Uterus (tissue), 4 donors: Measurements from ENCODE around the gene TNFRSF6B. TPM values are rescaled to one million over a fixed set of nuclear protein-coding genes. Genes with fewer than 3 reads are reported as not detected.

ENCODE experiments used
- DNase-seq, 2 donors: peaks; one replicate each; pipeline ENCODE4 v3.0.0-alpha.2; 2019 to 2020
- H3K27ac ChIP-seq, 2 donors: fragments of 200-600 bp; sonication (generic); 1 replicate in 1 of 2; 2 replicates in 1 of 2; pipeline ENCODE4 v1.5.1; 2016 to 2018
- H3K27me3 ChIP-seq, 2 donors: fragments of 200-600 bp; sonication (generic); one replicate each; pipeline ENCODE4 v1.5.1; 2018 to 2019; ENCODE audit warnings: control low read depth in 1 of 2
- H3K36me3 ChIP-seq, 2 donors: fragments of 200-600 bp; sonication (generic); one replicate each; pipeline ENCODE4 v1.5.1; 2019; ENCODE audit warnings: control low read depth in 1 of 2
- H3K4me1 ChIP-seq, 2 donors: fragments of 200-600 bp; sonication (generic); one replicate each; pipeline ENCODE4 v1.5.1; 2018 to 2019; ENCODE audit warnings: control low read depth in 1 of 2
- H3K4me3 ChIP-seq, 2 donors: fragments of 200-600 bp; sonication (generic); 1 replicate in 1 of 2; 2 replicates in 1 of 2; pipeline ENCODE4 v1.5.1; 2018 to 2019; ENCODE audit warnings: mild to moderate bottlenecking in 1 of 2
- H3K9me3 ChIP-seq, 2 donors: fragments of 200-600 bp; sonication (generic); one replicate each; pipeline ENCODE4 v1.5.1; 2019; ENCODE audit warnings: control low read depth in 1 of 2
- CTCF ChIP-seq, 4 experiments: fragments of 200-600 bp in 2 of 4; fragments of 450-650 bp in 2 of 4; sonication (generic) in 2 of 4; IDR thresholded peaks; one replicate each; pipeline ENCODE4 v1.5.1; 2016 to 2019; ENCODE audit warnings: antibody characterized with exemption in 4 of 4, mild to moderate bottlenecking in 2 of 4, moderate library complexity in 1 of 4
- POLR2A ChIP-seq, 2 donors: fragments of 450-650 bp; IDR thresholded peaks; one replicate each; pipeline ENCODE4 v1.6.1; 2016; ENCODE audit warnings: antibody characterized with exemption in 2 of 2, mild to moderate bottlenecking in 1 of 2, moderate library complexity in 1 of 2
- intact Hi-C: fragments of 100-400 bp; cut with DNase I; formaldehyde crosslinking; loops from one replicate; pipeline ENCODE4 v1.15.1; 2023; ENCODE audit warnings: low total_unique reads
- small RNA-seq: library from RNA; depleted of rRNA; stranded (forward); fragments of <200 nt; gene quantifications from one replicate; pipeline ENCODE3, GENCODE V24; 2016
- total RNA-seq, 4 donors: library from RNA; depleted of rRNA in 3 of 4; stranded (reverse); fragments of >200 nt in 3 of 4; gene quantifications; one replicate each; pipeline versions ENCODE4 v1.1.0 to v1.2.4, GENCODE V29; 2014 to 2023
- donor health status: DM: yes; HTN: yes; CAD: no.

TNFRSF6B gene
- total RNA-seq, 4 donors from 2014 or later = 0.83 to 4.1 TPM; not detected in 2

GRCh38 chr20:63744574-63745423 lies 48.3 kb downstream of the TNFRSF6B start:
- intact Hi-C loops = no loop called here
- no peak for DNase-seq
- Histone ChIP-seq H3K27ac (no peak overlapping the region), H3K4me1 (peaks cover 0 to 16% of the 10 kb centered on the region in 2 donors), H3K36me3 (no peaks in the 10 kb centered on the region), H3K4me3 (no peak overlapping the region), H3K27me3 (no peaks in the 10 kb centered on the region), H3K9me3 (no peaks in the 10 kb centered on the region)
- no peak for TF ChIP-seq POLR2A (IDR thresholded peaks at IDR 0.05)

- TF ChIP-seq CTCF (IDR thresholded peaks at IDR 0.05) = no peak
- TF ChIP-seq POLR2A (IDR thresholded peaks at IDR 0.05) = no peak
- Histone ChIP-seq H3K27ac (no peak overlapping the region), H3K9me3 (no peaks in the 10 kb centered on the region), H3K4me3 (no peak overlapping the region), H3K4me1 (peaks cover 0 to 16% of the 10 kb centered on the region in 2 donors), H3K36me3 (no peaks in the 10 kb centered on the region), H3K27me3 (no peaks in the 10 kb centered on the region)
- DNase-seq = no peak
- intact Hi-C loops = no loop called here
Observed at GRCh38 chr20:63745424-63745805, 49.0 kb downstream of the TNFRSF6B start.

GRCh38 chr20:63745961-63746731 lies 49.7 kb downstream of the TNFRSF6B start:
- no peaks in the 10 kb centered on the region for H3K9me3 ChIP-seq
- no peak for TF ChIP-seq POLR2A (IDR thresholded peaks at IDR 0.05)
- TF ChIP-seq CTCF (IDR thresholded peaks at IDR 0.05) = no peak
- peaks cover 0 to 13% of the 10 kb centered on the region in 2 donors for H3K4me1 ChIP-seq
- no peak for DNase-seq
- H3K27ac ChIP-seq = no peak overlapping the region
- no peak overlapping the region for H3K4me3 ChIP-seq
- H3K27me3 ChIP-seq = no peaks in the 10 kb centered on the region
- no peaks in the 10 kb centered on the region for H3K36me3 ChIP-seq
- intact Hi-C loops = no loop called here

- Histone ChIP-seq H3K27me3 (no peaks in the 10 kb centered on the region), H3K4me3 (no peak overlapping the region), H3K4me1 (peaks cover 0 to 6% of the 10 kb centered on the region in 2 donors), H3K36me3 (no peaks in the 10 kb centered on the region), H3K9me3 (no peaks in the 10 kb centered on the region), H3K27ac (no peak overlapping the region)
- TF ChIP-seq POLR2A (IDR thresholded peaks at IDR 0.05) = no peak
- TF ChIP-seq CTCF (IDR thresholded peaks at IDR 0.05) = no peak
- intact Hi-C loops = no loop called here
- peak in 1 of 2 donors; percentile 15 for DNase-seq
Observed at GRCh38 chr20:63746751-63747315, 50.4 kb downstream of the TNFRSF6B start.

- intact Hi-C loops = no loop called here
- TF ChIP-seq POLR2A (IDR thresholded peaks at IDR 0.05) = no peak
- no peak for TF ChIP-seq CTCF (IDR thresholded peaks at IDR 0.05)
- Histone ChIP-seq H3K27me3 (no peaks in the 10 kb centered on the region), H3K9me3 (no peaks in the 10 kb centered on the region), H3K27ac (no peak overlapping the region), H3K36me3 (no peaks in the 10 kb centered on the region), H3K4me1 (no peaks in the 10 kb centered on the region), H3K4me3 (no peak overlapping the region)
- DNase-seq = no peak
Observed at GRCh38 chr20:63747622-63748069, 51.2 kb downstream of the TNFRSF6B start.

Small RNA genes within 50 kb of the gene (small RNA-seq; reads per million reads assigned to genes)
- gene LIME1 (not detected), gene TNFRSF6B (not detected)

Other genes starting within 250 kb of the TNFRSF6B start
- gene KCNQ2, start 224.0 kb upstream of the TNFRSF6B start, total RNA-seq = 1 to 10 TPM in 2 of 4 donors, not detected in 2; 1.2 to 4.9 TPM
- gene EEF1A2, start 197.6 kb upstream of the TNFRSF6B start, total RNA-seq = 1 to 10 TPM in 2 of 4 donors, not detected in 2; 1.1 to 1.5 TPM
- 100 to 1,000 TPM in 2 of 4 donors, 10 to 100 TPM in 2; 35.8 to 200 (median 88.6) TPM for gene PPDPF, start 175.9 kb upstream of the TNFRSF6B start, total RNA-seq
- gene PTK6, start 159.3 kb upstream of the TNFRSF6B start, total RNA-seq = under 1 TPM in 2 of 4 donors, not detected in 2; under 0.01 TPM
- gene SRMS, start 148.9 kb upstream of the TNFRSF6B start, total RNA-seq = not detected
- under 1 TPM in 2 of 4 donors, not detected in 2; 0.34 to 0.69 TPM for gene FNDC11, start 142.5 kb upstream of the TNFRSF6B start, total RNA-seq
- gene HELZ2, start 122.4 kb upstream of the TNFRSF6B start, total RNA-seq = 10 to 100 TPM in 3 of 4 donors, 1 to 10 TPM in 1; 3.5 to 41.9 (median 22.1) TPM
- 10 to 100 TPM in 2 of 4 donors, 1 to 10 TPM in 2; 2.1 to 24.8 (median 11.5) TPM for gene GMEB2, start 69.6 kb upstream of the TNFRSF6B start, total RNA-seq
- gene STMN3, start 43.2 kb upstream of the TNFRSF6B start, total RNA-seq = 10 to 100 TPM in 3 of 4 donors, 1 to 10 TPM in 1; 9.2 to 30.5 (median 20.9) TPM
- gene RTEL1, start 38.3 kb upstream of the TNFRSF6B start, total RNA-seq = 10 to 100 TPM; 17.4 to 56.5 (median 26.6) TPM
- gene ARFRP1, start 11.3 kb downstream of the TNFRSF6B start, total RNA-seq = 10 to 100 TPM; 26.1 to 59.8 (median 33.5) TPM
- 10 to 100 TPM in 3 of 4 donors, 1 to 10 TPM in 1; 1.5 to 37.9 (median 15.3) TPM for gene ZGPAT, start 11.4 kb downstream of the TNFRSF6B start, total RNA-seq
- gene LIME1, start 40.0 kb downstream of the TNFRSF6B start, total RNA-seq = 10 to 100 TPM in 1 of 4 donors, 1 to 10 TPM in 3; 2.6 to 10.5 (median 8.4) TPM
- 100 to 1,000 TPM in 1 of 4 donors, 10 to 100 TPM in 3; 10.5 to 120 (median 41.0) TPM for gene SLC2A4RG, start 43.1 kb downstream of the TNFRSF6B start, total RNA-seq
- gene ZBTB46, start 134.6 kb downstream of the TNFRSF6B start, total RNA-seq = 10 to 100 TPM in 3 of 4 donors, 1 to 10 TPM in 1; 5.0 to 62.8 (median 38.8) TPM
- gene ABHD16B, start 164.8 kb downstream of the TNFRSF6B start, total RNA-seq = not detected
- 10 to 100 TPM; 44.1 to 77.8 (median 62.0) TPM for gene TPD52L2, start 168.6 kb downstream of the TNFRSF6B start, total RNA-seq
- 10 to 100 TPM; 10.9 to 39.8 (median 25.6) TPM for gene DNAJC5, start 198.5 kb downstream of the TNFRSF6B start, total RNA-seq